Naive thymus-derived CD8-positive, alpha-beta T cell (primary cell): ENCODE data around the gene RCOR1. TPM values are rescaled to one million over a fixed set of nuclear protein-coding genes. Genes with fewer than 3 reads are reported as not detected.

Experiments used
- ATAC-seq, 2 donors: fragments of 150-1000 bp; cut with Tn5 transposase in 1 of 2; sonication (Bioruptor Pico), chemical (Tn5 transposase) in 1 of 2; 1 replicate in 1 of 2; 2 replicates in 1 of 2; pipeline ENCODE4 v1.10.0; 2021; ENCODE audit warnings: mild to moderate bottlenecking in 2 of 2, moderate library complexity in 2 of 2
- POLR2A ChIA-PET: fragments of 350-600 bp; sonication (Branson Sonifier 250); formaldehyde crosslinking; loops from one replicate; lab custom pipeline; 2021; ENCODE audit warnings: antibody characterized with exemption; lab: Charles Lee
- DNase-seq, 10 donors: peaks; one replicate each; pipeline versions ENCODE4 v3.0.0 to v3.0.0-alpha.2; 2020 to 2022
- H3K27ac Mint-ChIP-seq, 10 donors: one replicate each; pipeline ENCODE4 v1.8.0; 2020 to 2022; ENCODE audit warnings: mild to moderate bottlenecking in 10 of 10, mixed read lengths in 10 of 10, moderate library complexity in 4 of 10, inconsistent platforms in 1 of 10
- H3K27me3 Mint-ChIP-seq, 5 donors: one replicate each; pipeline ENCODE4 v1.8.0; 2021 to 2022; ENCODE audit warnings: mixed read lengths in 5 of 5
- H3K36me3 Mint-ChIP-seq, 3 donors: one replicate each; pipeline ENCODE4 v1.8.0; 2020 to 2022; ENCODE audit warnings: mixed read lengths in 3 of 3, mild to moderate bottlenecking in 2 of 3, inconsistent platforms in 1 of 3
- H3K4me1 Mint-ChIP-seq, 4 donors: one replicate each; pipeline ENCODE4 v1.8.0; 2021 to 2022; ENCODE audit warnings: mixed read lengths in 4 of 4
- H3K4me3 Mint-ChIP-seq, 10 donors: one replicate each; pipeline ENCODE4 v1.8.0; 2020 to 2022; ENCODE audit warnings: mild to moderate bottlenecking in 10 of 10, mixed read lengths in 10 of 10, moderate library complexity in 6 of 10, inconsistent platforms in 1 of 10
- H3K9me3 Mint-ChIP-seq, 9 donors: one replicate each; pipeline ENCODE4 v1.8.0; 2020 to 2022; ENCODE audit warnings: mixed read lengths in 9 of 9, mild to moderate bottlenecking in 3 of 9, inconsistent platforms in 1 of 9, moderate library complexity in 1 of 9
- polyA plus RNA-seq, 3 donors: library from polyadenylated mRNA; unstranded; fragments of 300-500 nt; fragmentation: Illumina TruSeq; gene quantifications; one replicate each; pipeline ENCODE4 v1.2.3, GENCODE V29; 2021
- total RNA-seq, 8 experiments: library from RNA in 2 of 8; stranded (reverse) in 2 of 8; gene quantifications; one replicate each; pipeline ENCODE4 v1.2.3 and lab custom pipeline; 2021 to 2026

RCOR1 gene
- total and polyA plus RNA-seq, 5 experiments from 2014 or later = 0.43 to 24.0 (median 1.2) TPM

GRCh38 chr14:102737402-102738372 lies 145.2 kb downstream of the RCOR1 start:
- peaks cover 0 to 11% (median 0%) of the 10 kb centered on the region in 3 donors for H3K36me3 Mint-ChIP-seq
- H3K4me3 Mint-ChIP-seq = no peak overlapping the region
- peaks cover 0 to 11% (median 1%) of the 10 kb centered on the region in 9 donors for H3K9me3 Mint-ChIP-seq
- peak overlapping the region in 3 of 10 donors; percentile 18 to 83 (median 41) for H3K27ac Mint-ChIP-seq
- no peaks in the 10 kb centered on the region for H3K27me3 Mint-ChIP-seq
- POLR2A ChIA-PET = no interaction called here
- H3K4me1 Mint-ChIP-seq = peaks cover 0 to 8% (median 0%) of the 10 kb centered on the region in 4 donors
- DNase-seq (no peak), ATAC-seq (no peak)

DNA sequence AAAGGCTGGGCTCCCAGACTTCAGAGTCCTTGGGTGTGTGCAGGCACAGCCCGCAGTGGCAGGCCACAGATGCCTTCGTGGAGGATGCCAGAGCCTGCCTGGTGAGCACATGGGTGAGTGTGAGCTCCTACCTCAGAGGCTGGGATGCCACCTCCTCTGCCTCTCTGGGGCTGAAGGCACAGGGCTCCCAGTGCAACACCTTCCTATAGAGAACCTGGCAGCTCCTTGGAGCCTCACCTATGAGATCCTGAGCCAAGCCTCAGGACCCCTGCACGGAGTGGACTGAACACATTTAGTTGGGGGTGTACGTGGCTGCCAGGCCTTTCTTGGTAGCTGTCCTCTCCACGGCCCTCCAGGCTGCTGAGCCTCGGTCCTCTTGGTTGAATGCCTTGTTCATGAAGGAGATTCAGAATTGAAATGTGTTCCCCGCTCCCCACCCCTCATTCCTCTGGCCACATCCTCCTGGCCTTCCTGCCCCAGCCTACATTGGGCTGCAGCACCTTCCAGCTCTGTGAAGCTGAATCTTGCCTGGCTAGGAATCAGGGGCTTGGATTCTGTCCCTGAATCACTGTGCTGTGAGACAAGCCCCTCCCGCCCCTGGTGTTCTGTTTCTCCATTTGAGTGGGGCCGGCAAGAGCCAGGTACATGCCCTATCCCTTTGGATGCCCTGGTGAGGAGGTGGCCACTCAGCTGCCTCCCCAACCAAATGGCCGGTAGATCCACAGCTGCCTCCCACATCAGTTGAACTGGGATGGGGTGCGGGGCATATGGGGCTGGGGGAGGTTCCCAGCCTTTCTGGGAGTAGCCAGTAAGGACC lies 146.1 kb downstream of the RCOR1 start:
- ATAC-seq (no peak), DNase-seq (no peak)
- Mint-ChIP-seq H3K4me3 (no peak overlapping the region), H3K27me3 (no peaks in the 10 kb centered on the region), H3K36me3 (peaks cover 0 to 6% (median 4%) of the 10 kb centered on the region in 3 donors), H3K27ac (no peak overlapping the region), H3K4me1 (peaks cover 0 to 2% (median 0%) of the 10 kb centered on the region in 4 donors), H3K9me3 (peaks cover 0 to 20% (median 2%) of the 10 kb centered on the region in 9 donors)
- POLR2A ChIA-PET = no interaction called here

- peaks cover 0 to 20% (median 2%) of the 10 kb centered on the region in 9 donors for H3K9me3 Mint-ChIP-seq
- H3K4me1 Mint-ChIP-seq = peaks cover 0 to 2% (median 0%) of the 10 kb centered on the region in 4 donors
- peaks cover 0 to 4% (median 3%) of the 10 kb centered on the region in 3 donors for H3K36me3 Mint-ChIP-seq
- H3K27me3 Mint-ChIP-seq = no peaks in the 10 kb centered on the region
- no peak overlapping the region for H3K4me3 Mint-ChIP-seq
- POLR2A ChIA-PET = no interaction called here
- DNase-seq (no peak), ATAC-seq (no peak)
- H3K27ac Mint-ChIP-seq = no peak overlapping the region
Measured at GRCh38 chr14:102739190-102739469, 146.7 kb downstream of the RCOR1 start.

DNA sequence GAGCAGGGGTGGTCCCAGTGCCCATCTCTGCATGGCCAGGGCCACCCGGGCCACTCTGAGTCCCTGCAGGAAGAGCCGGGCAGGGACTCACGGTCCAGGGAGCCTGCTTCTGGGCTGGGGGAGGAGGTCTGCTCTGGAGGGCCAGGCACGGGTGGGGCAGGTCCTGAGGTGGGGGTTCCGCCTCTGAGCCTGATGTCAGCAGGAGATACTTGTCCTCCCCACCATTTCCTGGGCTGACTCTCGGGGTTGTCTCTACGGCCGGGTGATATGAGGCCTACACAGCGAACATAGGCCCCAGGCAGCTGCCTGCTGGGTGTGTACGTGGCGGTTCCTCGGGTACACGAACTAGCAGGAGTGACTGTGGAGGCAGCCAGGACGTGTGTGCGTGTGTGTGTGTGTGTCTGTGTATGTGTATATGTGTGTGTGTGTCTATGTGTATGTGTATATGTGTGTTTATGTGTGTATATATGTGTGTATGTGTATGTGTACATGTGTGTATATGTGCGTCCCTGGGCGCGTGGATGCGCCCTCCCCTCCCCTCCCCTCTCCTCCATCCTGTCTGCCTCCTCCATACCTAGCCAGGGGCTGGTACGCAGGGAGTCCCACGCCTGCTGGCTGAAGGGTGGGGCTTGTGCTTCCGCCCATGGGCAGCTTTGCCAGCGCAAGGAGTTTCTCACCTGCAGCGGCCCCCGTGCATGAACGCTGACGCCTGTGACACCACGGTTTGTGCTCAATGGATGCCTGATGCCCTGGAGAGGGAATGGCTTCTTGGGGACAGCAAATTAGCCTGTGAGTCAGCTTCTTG lies 154.4 kb downstream of the RCOR1 start:
- Mint-ChIP-seq H3K27ac (no peak overlapping the region), H3K4me3 (no peak overlapping the region), H3K4me1 (peaks cover 0 to 1% (median 0%) of the 10 kb centered on the region in 4 donors), H3K27me3 (no peaks in the 10 kb centered on the region), H3K36me3 (peaks cover 0 to 4% (median 0%) of the 10 kb centered on the region in 3 donors), H3K9me3 (peaks cover 0 to 14% (median 2%) of the 10 kb centered on the region in 9 donors)
- POLR2A ChIA-PET = no interaction called here
- ATAC-seq (no peak), DNase-seq (no peak)

DNA sequence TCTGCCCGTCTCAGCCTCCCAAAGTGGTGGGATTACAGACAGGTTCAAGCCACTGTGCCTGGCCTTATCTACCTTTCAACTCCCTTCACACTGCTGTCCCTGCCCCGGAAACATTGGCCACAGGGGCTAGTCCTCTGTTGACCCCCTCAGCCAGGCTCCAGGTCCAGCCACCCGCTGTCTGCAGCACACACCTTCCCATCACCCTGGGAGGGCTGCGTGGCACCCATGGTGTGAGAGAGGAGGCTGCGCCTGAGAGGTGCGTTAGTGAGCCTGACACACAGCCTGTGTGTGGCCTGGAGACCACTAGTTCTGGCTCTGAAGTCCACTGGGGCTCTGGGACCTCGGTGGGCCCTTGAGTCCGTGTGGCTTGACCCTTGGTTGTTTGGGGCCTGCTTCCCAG lies 156.4 kb downstream of the RCOR1 start:
- Mint-ChIP-seq H3K4me3 (no peak overlapping the region), H3K36me3 (no peaks in the 10 kb centered on the region), H3K27ac (peak overlapping the region in 1 of 10 donors; percentile 40), H3K9me3 (no peaks in the 10 kb centered on the region), H3K4me1 (peaks cover 0 to 1% (median 0%) of the 10 kb centered on the region in 4 donors), H3K27me3 (no peaks in the 10 kb centered on the region)
- ATAC-seq (no peak), DNase-seq (no peak)
- POLR2A ChIA-PET = no interaction called here

GRCh38 chr14:102749393-102750305 lies 157.2 kb downstream of the RCOR1 start:
- Mint-ChIP-seq H3K4me1 (peaks cover 0 to 3% (median under 1%) of the 10 kb centered on the region in 4 donors), H3K27ac (peak overlapping the region in 1 of 10 donors; percentile 40), H3K4me3 (no peak overlapping the region), H3K27me3 (no peaks in the 10 kb centered on the region), H3K9me3 (no peaks in the 10 kb centered on the region), H3K36me3 (no peaks in the 10 kb centered on the region)
- DNase-seq (no peak), ATAC-seq (no peak)
- POLR2A ChIA-PET = interaction anchor here (0.6 kb wide), 1 partner anchor 1122 kb away, joined by 3 read pairs; no protein-coding TSS in a partner anchor

DNA sequence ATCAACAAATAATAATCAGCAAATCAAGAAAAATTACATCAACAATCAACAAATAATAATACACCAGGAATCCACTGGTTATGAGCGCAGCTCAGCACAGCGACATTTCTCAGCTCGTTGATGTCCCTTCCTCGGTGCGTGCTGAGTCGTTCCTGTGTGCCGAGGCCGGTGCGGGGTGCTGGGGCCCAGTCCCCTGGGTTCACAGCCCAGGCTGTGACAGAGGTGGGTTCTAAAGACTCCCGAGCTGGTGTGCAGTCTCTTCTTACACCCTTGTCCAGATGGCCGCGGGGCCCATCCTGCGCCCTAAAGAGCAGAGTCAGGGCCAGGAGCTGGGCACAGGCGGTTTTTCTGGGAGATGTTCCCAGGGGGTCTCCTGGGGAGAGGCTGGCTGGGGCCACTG lies 157.9 kb downstream of the RCOR1 start:
- POLR2A ChIA-PET = interaction anchor here (0.6 kb wide), 1 partner anchor 1123 kb away, joined by 3 read pairs; no protein-coding TSS in a partner anchor
- ATAC-seq (no peak), DNase-seq (no peak)
- Mint-ChIP-seq H3K4me1 (peaks cover 0 to 3% (median under 1%) of the 10 kb centered on the region in 4 donors), H3K27ac (no peak overlapping the region), H3K9me3 (no peaks in the 10 kb centered on the region), H3K36me3 (no peaks in the 10 kb centered on the region), H3K27me3 (no peaks in the 10 kb centered on the region), H3K4me3 (no peak overlapping the region)

DNA sequence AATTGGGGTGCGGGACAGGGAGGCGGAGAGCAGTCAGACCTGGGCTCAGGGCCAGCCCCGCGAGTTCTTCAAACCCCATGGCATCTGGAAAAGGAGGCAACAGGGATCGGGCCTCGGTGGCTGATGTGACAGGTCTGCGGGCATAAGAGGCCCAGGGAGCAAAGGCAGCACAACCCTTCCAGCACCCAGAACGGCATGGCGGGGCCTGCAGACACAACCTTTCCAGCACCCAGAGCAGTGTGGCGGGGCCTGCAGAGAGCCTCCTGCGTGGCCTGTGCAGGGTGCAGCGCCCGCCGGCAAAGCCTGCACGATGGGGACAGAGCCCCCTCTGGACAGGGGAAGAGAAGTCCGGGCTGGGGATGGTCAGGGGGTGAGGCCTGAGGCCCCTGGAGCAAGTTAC lies 158.6 kb downstream of the RCOR1 start:
- Mint-ChIP-seq H3K4me1 (peaks cover 0 to 3% (median under 1%) of the 10 kb centered on the region in 4 donors), H3K27ac (no peak overlapping the region), H3K36me3 (no peaks in the 10 kb centered on the region), H3K9me3 (no peaks in the 10 kb centered on the region), H3K27me3 (no peaks in the 10 kb centered on the region), H3K4me3 (no peak overlapping the region)
- POLR2A ChIA-PET = no interaction called here
- ATAC-seq = no peak
- DNase-seq = no peak

GRCh38 chr14:102752239-102752847 lies 159.9 kb downstream of the RCOR1 start:
- Mint-ChIP-seq H3K4me3 (no peak overlapping the region), H3K9me3 (no peaks in the 10 kb centered on the region), H3K36me3 (no peaks in the 10 kb centered on the region), H3K27ac (peak overlapping the region in 1 of 10 donors; percentile 55), H3K27me3 (no peaks in the 10 kb centered on the region), H3K4me1 (peaks cover 0 to 3% (median under 1%) of the 10 kb centered on the region in 4 donors)
- POLR2A ChIA-PET = no interaction called here
- no peak for ATAC-seq
- DNase-seq = no peak

- Mint-ChIP-seq H3K9me3 (no peaks in the 10 kb centered on the region), H3K4me1 (peaks cover 0 to 3% (median under 1%) of the 10 kb centered on the region in 4 donors), H3K36me3 (no peaks in the 10 kb centered on the region), H3K27me3 (no peaks in the 10 kb centered on the region), H3K4me3 (no peak overlapping the region), H3K27ac (peak overlapping the region in 2 of 10 donors; percentile 40 to 53)
- ATAC-seq = no peak
- POLR2A ChIA-PET = no interaction called here
- no peak for DNase-seq
Measured at GRCh38 chr14:102754370-102755262, 162.2 kb downstream of the RCOR1 start.
